Endodermal cell (in vitro differentiated cells): Measurements from ENCODE around the gene MACROD2. TPM values are rescaled to one million over a fixed set of nuclear protein-coding genes. Genes with fewer than 3 reads are reported as not detected.

Experiments used
- DNase-seq: peaks from one replicate; pipeline ENCODE4 v3.0.0-alpha.2; 2017
- H3K27ac ChIP-seq: 2 replicates; pipeline ENCODE4 v1.5.1; 2013; ENCODE audit warnings: mild to moderate bottlenecking, low read depth, low read length, moderate library complexity
- H3K27me3 ChIP-seq: 2 replicates; pipeline ENCODE4 v1.6.1; 2013; ENCODE audit warnings: mild to moderate bottlenecking, low read length, moderate library complexity; ENCODE audit not compliant: insufficient read depth, control insufficient read depth, poor library complexity, severe bottlenecking
- H3K36me3 ChIP-seq: 2 replicates; pipeline ENCODE4 v1.7.0; 2013; ENCODE audit warnings: mild to moderate bottlenecking, low read length, moderate library complexity; ENCODE audit not compliant: control insufficient read depth, insufficient read depth
- H3K4me1 ChIP-seq: one replicate; pipeline ENCODE4 v1.7.0; 2013; ENCODE audit warnings: low read length; ENCODE audit not compliant: control insufficient read depth, insufficient read depth
- H3K4me3 ChIP-seq: 2 replicates; pipeline ENCODE4 v1.5.1; 2013; ENCODE audit warnings: mild to moderate bottlenecking, low read length, moderate library complexity
- H3K9ac ChIP-seq: 2 replicates; pipeline ENCODE4 v1.6.1; 2013; ENCODE audit warnings: mild to moderate bottlenecking, low read length, moderate library complexity; ENCODE audit not compliant: poor library complexity, severe bottlenecking; ENCODE audit errors: extremely low read depth
- H3K9me3 ChIP-seq: 2 replicates; pipeline ENCODE4 v1.6.1; 2013; ENCODE audit warnings: mild to moderate bottlenecking, low read length, moderate library complexity; ENCODE audit not compliant: control insufficient read depth
- H3K27ac Mint-ChIP-seq: 2 replicates; pipeline ENCODE4 v1.8.0; 2020; ENCODE audit warnings: mixed read lengths
- H3K27me3 Mint-ChIP-seq: 2 replicates; pipeline ENCODE4 v1.8.0; 2021; ENCODE audit warnings: mild to moderate bottlenecking, mixed read lengths; ENCODE audit not compliant: insufficient read depth
- H3K36me3 Mint-ChIP-seq: 2 replicates; pipeline ENCODE4 v1.8.0; 2020; ENCODE audit warnings: low read depth, mixed read lengths
- H3K4me1 Mint-ChIP-seq: 2 replicates; pipeline ENCODE4 v1.8.0; 2020; ENCODE audit warnings: mixed read lengths
- H3K4me3 Mint-ChIP-seq: 2 replicates; pipeline ENCODE4 v1.8.0; 2020; ENCODE audit warnings: mild to moderate bottlenecking, moderate library complexity, mixed read lengths
- H3K9me3 Mint-ChIP-seq: 2 replicates; pipeline ENCODE4 v1.8.0; 2020; ENCODE audit warnings: mild to moderate bottlenecking, mixed read lengths
- WGBS, 2 experiments: methylation state at CpG; one replicate each; pipeline versions ENCODE4 v1.1.5 to v1.1.7; 2013; ENCODE audit warnings: missing lambda C conversion rate in 2 of 2, mixed read lengths in 1 of 2; ENCODE audit not compliant: insufficient coverage in 1 of 2, insufficient read length in 1 of 2; 5-methylcytosine and 5-hydroxymethylcytosine counted together
- total RNA-seq, 2 donors: library from RNA; stranded (reverse); fragmentation: NEBNext Ultra II Directional in 1 of 2; extraction: Animal tissue kit (Norgen Biotek cat#: 25700) in 1 of 2; gene quantifications; 2 replicates in 1 of 2; 3 replicates in 1 of 2; pipeline ENCODE4 v1.2.1, GENCODE V29; 2021
- TF ChIP-seq, protein P1 (sequence below): fragments of 200-600 bp; sonication (generic); conservative IDR thresholded peaks from 2 replicates; pipeline ENCODE4 v1.5.0; 2021; ENCODE audit warnings: antibody characterized with exemption, mild to moderate bottlenecking

The MACROD2 gene
- total RNA-seq, 2 donors from 2014 or later: 2.3 to 4.8 TPM

DNA sequence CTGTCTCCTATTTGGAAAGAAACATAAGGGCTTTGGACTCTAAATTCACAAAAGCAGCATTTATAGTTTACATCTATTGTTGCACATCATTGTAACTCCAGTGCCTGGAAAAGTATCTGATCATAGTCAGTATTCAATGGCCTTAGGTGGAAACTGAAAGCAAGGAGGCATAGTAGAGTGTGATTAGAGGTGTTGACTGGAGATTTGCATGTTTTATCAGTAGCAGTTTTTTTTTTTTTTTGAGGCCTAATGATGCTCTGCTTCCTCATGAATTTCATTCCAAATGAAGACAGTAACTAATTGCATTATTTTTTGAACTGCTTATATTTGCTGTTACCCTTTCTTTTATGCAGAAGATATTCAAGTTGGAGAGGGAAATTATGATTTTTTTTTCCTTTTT lies 555.3 kb downstream of the MACROD2 start:
- no peak for DNase-seq
- H3K27ac ChIP-seq: no peak overlapping the region
- Mint-ChIP-seq H3K9me3 (peaks cover 3% of the 10 kb centered on the region), H3K27ac (no peak overlapping the region), H3K36me3 (peaks cover 1% of the 10 kb centered on the region), H3K27me3 (no peaks in the 10 kb centered on the region), H3K4me1 (peaks cover 6% of the 10 kb centered on the region), H3K4me3 (no peak overlapping the region)
- H3K4me3 ChIP-seq: no peak overlapping the region
- no peak overlapping the region for H3K9ac ChIP-seq
- H3K27me3 ChIP-seq: no peaks in the 10 kb centered on the region
- H3K4me1 ChIP-seq: no peaks in the 10 kb centered on the region
- H3K9me3 ChIP-seq: no peaks in the 10 kb centered on the region
- TF ChIP-seq, protein P1, sequence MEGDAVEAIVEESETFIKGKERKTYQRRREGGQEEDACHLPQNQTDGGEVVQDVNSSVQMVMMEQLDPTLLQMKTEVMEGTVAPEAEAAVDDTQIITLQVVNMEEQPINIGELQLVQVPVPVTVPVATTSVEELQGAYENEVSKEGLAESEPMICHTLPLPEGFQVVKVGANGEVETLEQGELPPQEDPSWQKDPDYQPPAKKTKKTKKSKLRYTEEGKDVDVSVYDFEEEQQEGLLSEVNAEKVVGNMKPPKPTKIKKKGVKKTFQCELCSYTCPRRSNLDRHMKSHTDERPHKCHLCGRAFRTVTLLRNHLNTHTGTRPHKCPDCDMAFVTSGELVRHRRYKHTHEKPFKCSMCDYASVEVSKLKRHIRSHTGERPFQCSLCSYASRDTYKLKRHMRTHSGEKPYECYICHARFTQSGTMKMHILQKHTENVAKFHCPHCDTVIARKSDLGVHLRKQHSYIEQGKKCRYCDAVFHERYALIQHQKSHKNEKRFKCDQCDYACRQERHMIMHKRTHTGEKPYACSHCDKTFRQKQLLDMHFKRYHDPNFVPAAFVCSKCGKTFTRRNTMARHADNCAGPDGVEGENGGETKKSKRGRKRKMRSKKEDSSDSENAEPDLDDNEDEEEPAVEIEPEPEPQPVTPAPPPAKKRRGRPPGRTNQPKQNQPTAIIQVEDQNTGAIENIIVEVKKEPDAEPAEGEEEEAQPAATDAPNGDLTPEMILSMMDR: no peak
- no peaks in the 10 kb centered on the region for H3K36me3 ChIP-seq

DNA sequence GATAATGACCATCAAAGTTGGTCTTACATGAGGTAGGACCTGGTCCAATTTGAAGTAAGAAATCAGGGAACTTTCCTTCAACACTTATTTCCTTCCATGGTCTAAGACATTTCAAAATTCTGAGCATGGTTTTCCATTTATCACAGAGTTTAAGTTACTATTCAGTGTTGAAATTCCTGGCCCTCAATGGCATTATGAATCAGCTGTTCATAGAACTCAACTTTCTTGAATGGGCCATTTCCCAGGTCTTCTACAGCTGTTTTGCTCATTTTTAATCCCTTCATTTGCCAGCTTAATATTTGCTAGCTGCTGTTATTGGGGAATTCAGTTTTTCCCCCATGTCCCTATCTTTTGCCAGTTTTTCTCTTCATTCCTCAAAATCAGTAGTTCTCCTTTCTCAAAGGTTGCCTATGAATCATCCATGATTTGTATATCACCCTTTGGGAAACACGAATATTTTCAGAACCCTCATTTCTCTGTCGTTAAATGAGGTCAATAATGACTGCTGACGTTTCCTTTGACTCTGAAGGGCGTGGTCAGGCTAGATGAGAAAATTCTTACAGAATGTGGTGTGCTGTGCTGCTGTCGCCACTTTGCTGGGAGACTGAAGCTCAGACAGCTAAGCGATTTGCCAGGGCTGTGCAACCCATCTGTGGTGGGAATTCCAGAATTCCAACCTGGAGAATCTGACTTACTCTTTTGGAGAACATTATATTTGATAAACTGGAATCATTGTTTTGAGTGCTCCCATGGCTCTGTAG lies 558.6 kb downstream of the MACROD2 start:
- H3K9me3 ChIP-seq: no peaks in the 10 kb centered on the region
- Mint-ChIP-seq H3K4me3 (no peak overlapping the region), H3K36me3 (peaks cover 1% of the 10 kb centered on the region), H3K4me1 (peaks cover 6% of the 10 kb centered on the region), H3K9me3 (peaks cover 3% of the 10 kb centered on the region), H3K27ac (no peak overlapping the region), H3K27me3 (no peaks in the 10 kb centered on the region)
- H3K4me3 ChIP-seq: no peak overlapping the region
- WGBS, 2 experiments: 82% methylated on average over 6 of the region's 6 CpGs; no CpG with 5 or more reads in 1 of the 2 experiments
- no peak for DNase-seq
- TF ChIP-seq, protein P1: no peak
- no peaks in the 10 kb centered on the region for H3K36me3 ChIP-seq
- H3K27ac ChIP-seq: no peak overlapping the region
- no peaks in the 10 kb centered on the region for H3K4me1 ChIP-seq
- no peak overlapping the region for H3K9ac ChIP-seq
- H3K27me3 ChIP-seq: no peaks in the 10 kb centered on the region

- Histone ChIP-seq H3K27ac (no peak overlapping the region), H3K27me3 (no peaks in the 10 kb centered on the region), H3K9me3 (no peaks in the 10 kb centered on the region), H3K36me3 (no peaks in the 10 kb centered on the region), H3K4me3 (no peak overlapping the region), H3K4me1 (no peaks in the 10 kb centered on the region), H3K9ac (no peak overlapping the region)
- TF ChIP-seq, protein P1: no peak
- WGBS, 2 experiments: 93% methylated on average over 3 of the region's 3 CpGs; no CpG with 5 or more reads in 1 of the 2 experiments
- Mint-ChIP-seq H3K4me3 (no peak overlapping the region), H3K27ac (no peak overlapping the region), H3K27me3 (no peaks in the 10 kb centered on the region), H3K36me3 (no peaks in the 10 kb centered on the region), H3K4me1 (peaks cover under 1% of the 10 kb centered on the region), H3K9me3 (no peaks in the 10 kb centered on the region)
- DNase-seq: no peak
These were observed 560.4 kb downstream of the MACROD2 start for GRCh38 chr20:14555676-14556075.
